Peyer's patch (tissue), 4 donors: ENCODE data around the gene KCNRG.

ENCODE experiments used
- POLR2A ChIP-seq, 2 donors: fragments of 450-650 bp; IDR thresholded peaks; one replicate each; pipeline ENCODE4 v1.5.1; 2017; ENCODE audit warnings: antibody characterized with exemption in 2 of 2, mild to moderate bottlenecking in 2 of 2, moderate library complexity in 2 of 2
- TF ChIP-seq, protein P1 (sequence below), 6 experiments: fragments of 450-650 bp in 4 of 6; fragments of 200-600 bp in 2 of 6; sonication (generic) in 1 of 6; IDR thresholded peaks; one replicate each; pipeline ENCODE4 v1.5.1; 2017 to 2019; ENCODE audit warnings: antibody characterized with exemption in 6 of 6, mild to moderate bottlenecking in 3 of 6, moderate library complexity in 1 of 6

DNA sequence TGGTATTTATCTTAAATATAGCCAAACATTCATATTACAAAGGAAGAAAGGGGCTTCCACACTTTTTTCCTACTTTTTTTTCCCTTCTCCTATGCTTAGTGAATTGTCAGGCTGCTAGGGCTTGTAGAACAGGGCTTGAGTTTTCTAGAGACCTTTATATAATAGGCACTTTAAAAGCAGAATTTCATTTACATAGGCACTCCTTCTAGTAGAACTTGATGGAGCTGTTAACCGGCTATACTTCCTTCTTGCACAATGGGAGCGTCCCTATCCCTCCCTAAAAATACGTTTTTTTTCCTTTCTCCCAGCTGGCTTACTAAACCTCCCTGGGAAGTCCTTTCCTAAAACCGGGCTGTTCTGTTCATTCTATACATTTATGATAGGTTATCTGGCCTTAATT is 17.3 kb upstream of the KCNRG start:
- TF ChIP-seq, protein P1, sequence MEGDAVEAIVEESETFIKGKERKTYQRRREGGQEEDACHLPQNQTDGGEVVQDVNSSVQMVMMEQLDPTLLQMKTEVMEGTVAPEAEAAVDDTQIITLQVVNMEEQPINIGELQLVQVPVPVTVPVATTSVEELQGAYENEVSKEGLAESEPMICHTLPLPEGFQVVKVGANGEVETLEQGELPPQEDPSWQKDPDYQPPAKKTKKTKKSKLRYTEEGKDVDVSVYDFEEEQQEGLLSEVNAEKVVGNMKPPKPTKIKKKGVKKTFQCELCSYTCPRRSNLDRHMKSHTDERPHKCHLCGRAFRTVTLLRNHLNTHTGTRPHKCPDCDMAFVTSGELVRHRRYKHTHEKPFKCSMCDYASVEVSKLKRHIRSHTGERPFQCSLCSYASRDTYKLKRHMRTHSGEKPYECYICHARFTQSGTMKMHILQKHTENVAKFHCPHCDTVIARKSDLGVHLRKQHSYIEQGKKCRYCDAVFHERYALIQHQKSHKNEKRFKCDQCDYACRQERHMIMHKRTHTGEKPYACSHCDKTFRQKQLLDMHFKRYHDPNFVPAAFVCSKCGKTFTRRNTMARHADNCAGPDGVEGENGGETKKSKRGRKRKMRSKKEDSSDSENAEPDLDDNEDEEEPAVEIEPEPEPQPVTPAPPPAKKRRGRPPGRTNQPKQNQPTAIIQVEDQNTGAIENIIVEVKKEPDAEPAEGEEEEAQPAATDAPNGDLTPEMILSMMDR (IDR thresholded peaks at IDR 0.05): no peak
- no peak for TF ChIP-seq POLR2A (IDR thresholded peaks at IDR 0.05)
